BJ (cell line): ENCODE data around the gene KIF26B. TPM values are rescaled to one million over a fixed set of nuclear protein-coding genes. Genes with fewer than 3 reads are reported as not detected.
A peak's percentile ranks its signal among the peaks of the same experiment; 100 is the strongest.

ENCODE experiments used
- CTCF ChIA-PET: fragments of 350-600 bp; formaldehyde crosslinking; extraction: SDS; loops from one replicate; lab custom pipeline; 2021; ENCODE audit warnings: antibody characterized with exemption, inconsistent platforms; lab: Yijun Ruan, JAX
- POLR2A ChIA-PET: fragments of 300-600 bp; sonication (Branson Sonifier 250); formaldehyde crosslinking; extraction: SDS; loops from one replicate; lab custom pipeline; 2021; ENCODE audit warnings: antibody characterized with exemption; lab: Charles Lee
- DNase-seq: peaks from one replicate; pipeline ENCODE4 v3.0.0-alpha.2; 2011; ENCODE audit warnings: low read depth
- H3K27me3 ChIP-seq: 2 replicates; pipeline ENCODE4 v1.6.0; 2011; ENCODE audit warnings: low read length; ENCODE audit not compliant: control insufficient read depth, insufficient read depth
- H3K36me3 ChIP-seq: 2 replicates; pipeline ENCODE4 v1.5.1; 2011; ENCODE audit warnings: low read length; ENCODE audit not compliant: control insufficient read depth, insufficient read depth
- H3K4me3 ChIP-seq: 2 replicates; pipeline ENCODE4 v1.5.1; 2011; ENCODE audit warnings: low read depth, mild to moderate bottlenecking, control low read depth, low read length
- polyA plus RNA-seq: library from polyadenylated mRNA; depleted of rRNA; stranded (reverse); fragments of >200 nt; gene quantifications from 2 replicates; pipeline ENCODE4 v1.2.3, GENCODE V29; 2011
- TF ChIP-seq, protein P1 (sequence below): IDR thresholded peaks from 2 replicates; pipeline ENCODE4 v1.5.1; 2011; ENCODE audit warnings: low read depth, mild to moderate bottlenecking, control low read depth, inconsistent platforms, low read length, moderate library complexity; ENCODE audit not compliant: insufficient read depth

KIF26B gene
- polyA plus RNA-seq, 1 experiment, result 2.8 TPM

DNA sequence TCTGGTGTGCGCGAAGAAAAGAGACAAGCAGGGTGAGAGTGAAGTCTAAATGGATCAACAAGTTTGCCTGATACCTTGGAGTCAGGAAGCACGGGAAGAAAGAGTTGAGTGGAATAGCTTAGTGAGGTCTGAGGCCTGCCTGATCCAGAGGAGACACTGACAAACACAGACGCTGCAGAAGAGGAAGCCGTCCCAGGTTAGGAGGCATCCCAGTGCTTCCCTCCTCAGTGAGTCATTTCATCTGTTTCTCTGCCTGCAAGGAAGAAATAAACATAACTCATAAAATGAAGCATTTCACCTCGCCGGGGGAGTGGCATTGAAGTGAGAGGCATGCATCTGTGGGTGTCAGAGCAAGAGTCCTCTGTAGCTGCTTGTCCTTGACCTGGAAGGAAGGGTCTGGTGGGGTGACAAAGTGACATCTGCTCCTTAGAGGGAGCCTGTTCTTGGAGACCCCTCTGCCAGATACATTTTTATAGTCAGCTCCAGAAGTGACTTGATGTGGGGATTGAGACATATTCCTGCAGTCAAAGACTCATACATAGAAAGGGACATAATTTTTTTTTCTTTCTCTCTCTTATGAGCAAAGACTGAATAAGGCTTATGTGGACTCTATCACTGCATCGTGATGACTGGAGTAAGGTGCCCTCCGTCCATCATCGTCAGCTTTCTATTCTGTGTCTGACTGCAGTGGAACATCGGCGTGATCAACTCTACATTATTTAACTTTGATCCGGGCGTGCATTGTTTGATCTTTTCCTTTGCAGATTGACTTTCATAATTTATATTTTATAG lies 256.7 kb downstream of the KIF26B start:
- peak; percentile 52 for DNase-seq
- no peaks in the 10 kb centered on the region for H3K27me3 ChIP-seq
- CTCF ChIA-PET, result interaction anchor here (1.3 kb wide), 1 partner anchor 255 kb away, joined by 3 read pairs; no protein-coding TSS in a partner anchor
- POLR2A ChIA-PET, result no interaction called here
- H3K36me3 ChIP-seq, result peaks cover 2% of the 10 kb centered on the region; the same call in 1 of the 2 replicates
- no peak overlapping the region for H3K4me3 ChIP-seq
- TF ChIP-seq, protein P1, sequence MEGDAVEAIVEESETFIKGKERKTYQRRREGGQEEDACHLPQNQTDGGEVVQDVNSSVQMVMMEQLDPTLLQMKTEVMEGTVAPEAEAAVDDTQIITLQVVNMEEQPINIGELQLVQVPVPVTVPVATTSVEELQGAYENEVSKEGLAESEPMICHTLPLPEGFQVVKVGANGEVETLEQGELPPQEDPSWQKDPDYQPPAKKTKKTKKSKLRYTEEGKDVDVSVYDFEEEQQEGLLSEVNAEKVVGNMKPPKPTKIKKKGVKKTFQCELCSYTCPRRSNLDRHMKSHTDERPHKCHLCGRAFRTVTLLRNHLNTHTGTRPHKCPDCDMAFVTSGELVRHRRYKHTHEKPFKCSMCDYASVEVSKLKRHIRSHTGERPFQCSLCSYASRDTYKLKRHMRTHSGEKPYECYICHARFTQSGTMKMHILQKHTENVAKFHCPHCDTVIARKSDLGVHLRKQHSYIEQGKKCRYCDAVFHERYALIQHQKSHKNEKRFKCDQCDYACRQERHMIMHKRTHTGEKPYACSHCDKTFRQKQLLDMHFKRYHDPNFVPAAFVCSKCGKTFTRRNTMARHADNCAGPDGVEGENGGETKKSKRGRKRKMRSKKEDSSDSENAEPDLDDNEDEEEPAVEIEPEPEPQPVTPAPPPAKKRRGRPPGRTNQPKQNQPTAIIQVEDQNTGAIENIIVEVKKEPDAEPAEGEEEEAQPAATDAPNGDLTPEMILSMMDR, result no peak

DNA sequence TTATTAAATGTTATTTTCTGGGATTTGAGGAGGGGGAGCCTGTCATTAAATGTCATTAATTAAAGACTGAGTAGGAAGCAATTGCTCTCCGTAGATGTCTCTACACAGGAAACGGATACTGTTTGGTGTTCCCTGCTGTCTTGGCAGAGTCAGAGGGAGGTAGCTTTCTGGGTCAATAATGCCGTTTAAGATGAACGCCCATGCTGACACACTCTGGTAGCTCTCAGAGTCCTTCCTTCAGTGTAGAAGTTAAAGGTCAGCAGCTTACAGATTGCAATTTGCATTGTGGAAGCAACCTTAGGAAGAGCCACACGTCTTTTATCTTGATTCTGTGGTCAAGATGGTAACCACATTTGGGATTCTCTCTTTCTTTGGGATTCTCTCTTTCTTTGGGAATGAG lies 257.5 kb downstream of the KIF26B start:
- Histone ChIP-seq H3K4me3 (no peak overlapping the region), H3K27me3 (no peaks in the 10 kb centered on the region), H3K36me3 (peaks cover 2% of the 10 kb centered on the region; the same call in 1 of the 2 replicates)
- ChIA-PET POLR2A (no interaction called here), CTCF (interaction anchor here (1.3 kb wide), 1 partner anchor 15 kb away, joined by 3 read pairs; no protein-coding TSS in a partner anchor)
- no peak for DNase-seq
- TF ChIP-seq, protein P1, result no peak

DNA sequence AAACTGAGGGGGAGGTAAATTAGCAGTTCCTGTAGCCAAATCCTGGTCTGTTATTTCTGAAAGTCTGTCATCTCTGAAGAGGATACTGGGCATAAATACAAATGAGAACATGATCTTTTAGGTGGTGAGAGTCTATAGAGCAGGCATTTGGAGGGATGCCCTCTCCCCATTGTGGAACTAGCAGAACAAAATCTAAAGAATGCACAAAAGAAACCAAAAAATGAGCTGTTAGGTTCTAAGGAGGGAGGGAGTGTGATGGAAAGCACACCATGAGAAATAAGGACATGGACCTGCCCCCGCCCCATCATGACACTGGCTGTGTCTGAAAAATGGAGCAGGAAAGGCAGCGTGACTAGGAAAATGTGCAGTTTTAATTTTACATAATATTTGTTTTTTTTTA lies 262.0 kb downstream of the KIF26B start:
- Histone ChIP-seq H3K27me3 (no peaks in the 10 kb centered on the region), H3K4me3 (no peak overlapping the region), H3K36me3 (peaks cover 2% of the 10 kb centered on the region; the same call in 1 of the 2 replicates)
- ChIA-PET CTCF (interaction anchor here (1.2 kb wide), 1 partner anchor 512 kb away, joined by 4 read pairs; no protein-coding TSS in a partner anchor), POLR2A (interaction anchor here (0.6 kb wide), 1 partner anchor 371 kb away, joined by 5 read pairs; no protein-coding TSS in a partner anchor)
- DNase-seq, result no peak
- TF ChIP-seq, protein P1, result no peak

DNA sequence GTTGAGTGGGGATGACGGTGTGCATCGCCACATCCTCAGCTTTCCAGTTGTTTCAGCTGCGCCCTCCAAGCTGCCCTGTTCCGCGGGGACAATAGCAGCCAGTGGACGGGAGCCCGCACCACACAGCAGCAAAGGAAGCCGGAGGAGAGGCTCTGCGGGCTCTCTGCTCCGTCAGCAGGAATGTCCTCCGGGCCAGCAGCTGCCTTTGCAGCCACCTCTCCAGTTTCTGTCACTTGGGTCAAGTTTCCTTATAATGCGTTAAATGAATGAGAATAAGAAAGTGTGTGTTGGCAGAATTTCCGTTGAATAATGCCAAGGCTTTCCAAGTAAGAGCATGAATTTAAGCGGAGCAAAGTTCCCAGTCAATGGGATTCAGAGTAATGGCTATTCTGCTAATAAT lies 263.3 kb downstream of the KIF26B start:
- TF ChIP-seq, protein P1, result no peak
- no peak for DNase-seq
- ChIA-PET CTCF (interaction anchor here (0.6 kb wide), 1 partner anchor 323 kb away, joined by 4 read pairs; no protein-coding TSS in a partner anchor), POLR2A (no interaction called here)
- Histone ChIP-seq H3K27me3 (no peaks in the 10 kb centered on the region), H3K4me3 (no peak overlapping the region), H3K36me3 (peaks cover 6% of the 10 kb centered on the region)

DNA sequence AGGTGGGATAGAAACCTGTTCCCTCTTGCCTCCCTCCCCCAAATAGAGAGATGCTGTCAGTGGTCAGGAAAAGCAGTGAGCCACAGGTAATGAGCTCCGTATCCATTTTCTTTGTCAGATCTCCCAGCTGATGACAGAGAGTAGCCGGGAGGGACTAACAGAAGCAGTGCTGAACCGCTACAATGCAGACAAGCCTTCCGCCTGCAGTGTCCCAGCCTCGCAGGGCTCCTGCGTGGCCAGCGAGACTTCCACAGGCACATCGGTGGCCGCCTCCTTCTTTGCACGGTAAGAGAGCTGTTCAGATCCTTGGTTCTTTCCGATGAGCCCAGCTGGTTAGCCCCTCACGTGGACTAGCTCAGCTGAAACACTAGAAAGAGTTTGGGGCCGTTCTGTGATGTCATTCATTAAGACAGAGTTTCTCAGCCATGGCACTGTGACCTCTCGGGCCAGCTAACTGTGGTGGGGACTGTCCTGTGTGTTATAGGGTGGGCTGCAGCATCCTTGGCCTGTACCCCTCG lies 264.7 kb downstream of the KIF26B start:
- Histone ChIP-seq H3K4me3 (no peak overlapping the region), H3K36me3 (peaks cover 3% of the 10 kb centered on the region), H3K27me3 (no peaks in the 10 kb centered on the region)
- TF ChIP-seq, protein P1, result no peak
- ChIA-PET CTCF (no interaction called here), POLR2A (interaction anchor here (0.6 kb wide), 1 partner anchor 486 kb away, joined by 7 read pairs; no protein-coding TSS in a partner anchor)
- no peak for DNase-seq
